Activated naive CD4-positive, alpha-beta T cell treated with anti-CD3 and anti-CD28 coated beads, Interleukin-2, amount 10 ng/mL, durations not matched to agents 7 days and 5 days (primary cell): ENCODE results near the gene ATOH7.
A peak's percentile ranks its signal among the peaks of the same experiment; 100 is the strongest.
"Not testable (repeated sequence)": the region's sequence is repeated elsewhere in the genome, so short reads cannot be mapped to it uniquely, and the experiment has no call there.

Experiments used
- CTCF ChIA-PET: fragments of 350-600 bp; sonication (Branson Sonifier 250); formaldehyde crosslinking; loops from one replicate; lab custom pipeline; 2021; ENCODE audit warnings: antibody characterized with exemption; lab: Charles Lee
- DNase-seq: peaks from one replicate; pipeline ENCODE4 v3.0.0-alpha.2; 2020
- H3K27ac Mint-ChIP-seq: one replicate; pipeline ENCODE4 v1.8.0; 2021; ENCODE audit warnings: mild to moderate bottlenecking, moderate library complexity, mixed read lengths
- H3K27me3 Mint-ChIP-seq: one replicate; pipeline ENCODE4 v1.8.0; 2021; ENCODE audit warnings: mild to moderate bottlenecking, mixed read lengths
- H3K36me3 Mint-ChIP-seq: one replicate; pipeline ENCODE4 v1.8.0; 2021; ENCODE audit warnings: mixed read lengths
- H3K4me1 Mint-ChIP-seq: one replicate; pipeline ENCODE4 v1.8.0; 2021; ENCODE audit warnings: mixed read lengths
- H3K4me3 Mint-ChIP-seq: one replicate; pipeline ENCODE4 v1.8.0; 2021; ENCODE audit warnings: mild to moderate bottlenecking, moderate library complexity, mixed read lengths
- H3K9me3 Mint-ChIP-seq: one replicate; pipeline ENCODE4 v1.8.0; 2021; ENCODE audit warnings: mixed read lengths

Gene ATOH7

DNA sequence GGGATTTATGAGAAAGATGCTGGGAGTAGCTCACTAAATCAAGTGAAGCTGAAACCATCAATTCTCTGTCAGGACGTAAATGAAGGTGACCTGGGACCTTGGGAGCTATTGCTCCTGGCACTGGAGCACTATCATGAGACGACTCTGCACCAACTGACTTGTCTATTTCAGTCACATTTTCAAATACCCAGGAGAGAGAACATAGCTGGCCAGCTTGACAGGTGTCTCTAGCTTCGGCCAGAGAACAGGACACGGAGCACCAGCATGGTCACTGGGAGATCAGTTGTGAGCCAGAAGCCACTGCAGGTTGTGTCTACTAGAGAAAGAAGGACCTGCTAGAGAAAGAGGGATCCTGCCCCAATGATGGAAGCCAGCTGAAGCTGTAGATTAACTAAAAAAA lies 17.4 kb upstream of the ATOH7 start:
- H3K36me3 Mint-ChIP-seq, result no peaks in the 10 kb centered on the region
- no peak overlapping the region for H3K27ac Mint-ChIP-seq
- no peaks in the 10 kb centered on the region for H3K9me3 Mint-ChIP-seq
- CTCF ChIA-PET, result interaction anchor here (1.0 kb wide), 1 partner anchor 37 kb away, joined by 6 read pairs; no protein-coding TSS in a partner anchor
- no peak for DNase-seq
- H3K4me3 Mint-ChIP-seq, result no peak overlapping the region
- H3K27me3 Mint-ChIP-seq, result peaks cover 4% of the 10 kb centered on the region
- peaks cover 4% of the 10 kb centered on the region for H3K4me1 Mint-ChIP-seq

DNA sequence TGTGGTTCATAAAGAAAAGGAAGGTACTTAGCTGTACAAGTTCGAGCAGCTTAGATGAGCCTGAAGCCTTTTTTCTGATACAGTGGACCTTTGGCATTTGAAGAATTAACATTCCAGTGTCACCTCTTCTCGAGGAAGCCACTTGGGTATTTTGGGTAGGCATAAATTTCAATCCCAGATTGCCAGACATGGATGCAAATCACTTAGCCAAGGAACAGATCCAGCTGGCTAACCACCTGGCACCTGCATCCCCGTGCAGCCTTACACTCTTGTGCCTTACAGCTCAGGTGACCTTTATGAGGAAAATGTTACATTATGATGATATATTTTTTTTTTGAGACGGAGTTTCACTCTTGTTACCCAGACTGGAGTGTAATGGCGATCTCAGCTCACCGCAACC lies 16.0 kb upstream of the ATOH7 start:
- Mint-ChIP-seq H3K27me3 (peaks cover 4% of the 10 kb centered on the region), H3K27ac (no peak overlapping the region), H3K4me3 (no peak overlapping the region), H3K4me1 (peaks cover 4% of the 10 kb centered on the region), H3K36me3 (no peaks in the 10 kb centered on the region), H3K9me3 (no peaks in the 10 kb centered on the region)
- CTCF ChIA-PET, result interaction anchor here (1.1 kb wide), 1 partner anchor 11 kb away, joined by 3 read pairs; no protein-coding TSS in a partner anchor
- DNase-seq, result no peak

DNA sequence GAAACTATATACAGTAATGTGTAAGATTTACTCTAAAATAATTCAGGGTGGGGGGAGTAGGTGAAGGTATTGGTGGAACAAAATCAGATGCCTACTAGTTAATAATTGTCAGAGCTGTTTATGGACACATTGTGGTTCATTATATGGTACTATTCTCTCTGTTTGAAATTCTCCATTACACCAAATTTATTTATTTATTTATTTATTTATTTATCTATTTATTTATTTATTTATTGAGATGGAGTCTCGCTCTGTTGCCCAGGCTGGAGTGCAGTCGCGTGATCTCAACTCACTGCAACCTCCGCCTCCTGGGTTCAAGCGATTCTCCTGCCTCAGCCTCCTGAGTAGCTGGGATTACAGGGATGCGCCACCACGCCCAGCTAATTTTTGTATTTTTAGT lies 14.5 kb upstream of the ATOH7 start:
- CTCF ChIA-PET, H3K9me3 Mint-ChIP-seq, H3K27me3 Mint-ChIP-seq, H3K36me3 Mint-ChIP-seq, DNase-seq, H3K27ac Mint-ChIP-seq, H3K4me3 Mint-ChIP-seq, H3K4me1 Mint-ChIP-seq: not testable (repeated sequence)

DNA sequence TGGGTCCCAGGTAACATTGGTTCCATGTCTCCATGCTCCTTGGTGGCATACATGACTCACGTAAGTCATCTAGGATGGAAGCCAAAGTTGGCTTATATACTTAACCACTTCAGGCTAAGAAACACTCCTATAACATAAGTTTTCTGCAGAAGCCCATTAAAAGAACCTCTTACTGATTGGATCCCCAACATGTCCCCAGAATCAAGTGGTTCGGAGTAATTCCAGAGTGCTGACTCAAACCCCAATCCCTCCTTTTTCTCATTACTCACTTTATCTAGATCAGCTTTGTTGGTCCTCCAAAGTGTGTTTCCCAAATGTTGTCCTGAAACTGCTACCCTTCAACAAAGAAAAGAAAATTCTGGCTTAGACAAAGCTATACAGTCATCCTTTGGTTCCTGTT lies 10.1 kb upstream of the ATOH7 start:
- no peaks in the 10 kb centered on the region for H3K9me3 Mint-ChIP-seq
- no peak overlapping the region for H3K4me3 Mint-ChIP-seq
- no peaks in the 10 kb centered on the region for H3K4me1 Mint-ChIP-seq
- no peak overlapping the region for H3K27ac Mint-ChIP-seq
- DNase-seq, result no peak
- H3K27me3 Mint-ChIP-seq, result peaks cover 8% of the 10 kb centered on the region
- CTCF ChIA-PET, result interaction anchor here (1.0 kb wide), 1 partner anchor 578 kb away, joined by 3 read pairs; no protein-coding TSS in a partner anchor
- H3K36me3 Mint-ChIP-seq, result no peaks in the 10 kb centered on the region

DNA sequence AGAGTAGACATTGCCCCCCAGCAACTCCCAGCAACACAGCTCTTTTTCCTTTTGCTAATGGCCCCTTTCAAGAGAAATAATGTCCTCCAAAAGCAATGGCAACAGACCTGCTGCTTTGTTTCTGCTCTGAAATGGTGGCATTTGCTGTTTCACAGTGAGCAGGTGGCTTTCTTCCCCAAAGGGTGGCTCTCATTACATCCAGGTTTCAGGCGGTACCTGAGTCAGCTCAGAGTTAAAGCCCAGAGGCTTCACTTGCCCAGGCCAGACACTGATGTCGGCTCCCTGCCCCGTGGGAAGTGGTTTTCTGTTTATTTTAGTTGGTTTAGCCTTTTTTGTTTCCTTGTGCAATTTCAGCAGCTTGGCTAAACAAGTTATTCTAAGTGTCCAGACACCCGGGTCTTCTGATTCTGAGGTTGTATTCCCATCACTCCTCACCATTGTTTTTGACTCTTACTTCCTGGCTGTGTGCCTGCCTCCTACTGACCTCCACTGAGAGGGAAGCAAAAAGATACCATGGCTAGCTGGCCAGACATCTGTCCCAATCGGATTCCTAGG lies 7.8 kb upstream of the ATOH7 start:
- H3K27ac Mint-ChIP-seq, result no peak overlapping the region
- H3K4me3 Mint-ChIP-seq, result no peak overlapping the region
- H3K4me1 Mint-ChIP-seq, result no peaks in the 10 kb centered on the region
- CTCF ChIA-PET, result interaction anchor here (1.0 kb wide), 1 partner anchor 19 kb away, joined by 3 read pairs; no protein-coding TSS in a partner anchor
- H3K27me3 Mint-ChIP-seq, result peaks cover 23% of the 10 kb centered on the region
- no peak for DNase-seq
- no peaks in the 10 kb centered on the region for H3K9me3 Mint-ChIP-seq
- no peaks in the 10 kb centered on the region for H3K36me3 Mint-ChIP-seq

DNA sequence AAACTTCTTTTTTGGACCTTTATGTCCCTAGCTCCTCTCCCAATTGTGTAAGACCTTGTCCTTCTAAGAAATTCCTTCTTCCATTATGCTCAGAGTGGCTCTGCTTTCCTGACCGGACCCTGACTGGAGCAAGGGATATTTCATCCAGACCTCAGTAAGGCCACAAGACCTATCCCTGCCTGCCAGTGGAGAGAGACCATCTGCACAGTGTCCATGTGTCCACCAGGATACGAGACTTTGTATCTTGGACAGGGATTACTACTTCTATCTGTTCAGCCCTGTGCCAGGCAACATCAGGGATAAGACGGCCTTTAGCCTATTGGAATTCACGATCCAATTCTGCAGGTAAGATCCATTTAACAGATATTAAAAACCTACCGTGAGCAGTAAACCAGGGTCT lies 7.2 kb upstream of the ATOH7 start:
- H3K4me3 Mint-ChIP-seq, result no peak overlapping the region
- no peaks in the 10 kb centered on the region for H3K4me1 Mint-ChIP-seq
- no peaks in the 10 kb centered on the region for H3K9me3 Mint-ChIP-seq
- CTCF ChIA-PET, result interaction anchor here (1.0 kb wide), 1 partner anchor 20 kb away, joined by 3 read pairs; no protein-coding TSS in a partner anchor
- no peak for DNase-seq
- H3K27ac Mint-ChIP-seq, result no peak overlapping the region
- no peaks in the 10 kb centered on the region for H3K36me3 Mint-ChIP-seq
- H3K27me3 Mint-ChIP-seq, result peaks cover 23% of the 10 kb centered on the region

DNA sequence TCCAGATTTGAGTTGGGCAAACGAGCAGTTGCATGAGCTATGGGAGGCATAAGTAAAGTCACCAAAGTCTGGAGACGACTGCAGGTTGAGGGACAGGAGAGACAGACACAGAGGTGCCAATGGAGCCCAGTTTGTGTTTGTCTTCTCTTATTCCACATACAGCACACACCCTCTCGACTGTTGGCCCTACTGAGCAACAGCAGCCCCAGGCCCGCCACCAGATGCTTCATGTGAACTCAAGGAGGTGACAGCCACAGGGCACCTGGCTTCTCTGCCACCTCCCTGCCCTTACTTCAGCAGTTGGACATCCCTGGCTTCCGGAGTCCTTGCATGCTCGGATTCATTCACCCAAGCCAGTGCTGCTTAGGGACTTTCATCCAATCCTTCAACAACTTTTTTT lies 6.5 kb upstream of the ATOH7 start:
- H3K27me3 Mint-ChIP-seq, result peaks cover 26% of the 10 kb centered on the region
- H3K36me3 Mint-ChIP-seq, result no peaks in the 10 kb centered on the region
- H3K27ac Mint-ChIP-seq, result no peak overlapping the region
- no peaks in the 10 kb centered on the region for H3K4me1 Mint-ChIP-seq
- H3K9me3 Mint-ChIP-seq, result no peaks in the 10 kb centered on the region
- no peak overlapping the region for H3K4me3 Mint-ChIP-seq
- CTCF ChIA-PET, result no interaction called here
- no peak for DNase-seq

DNA sequence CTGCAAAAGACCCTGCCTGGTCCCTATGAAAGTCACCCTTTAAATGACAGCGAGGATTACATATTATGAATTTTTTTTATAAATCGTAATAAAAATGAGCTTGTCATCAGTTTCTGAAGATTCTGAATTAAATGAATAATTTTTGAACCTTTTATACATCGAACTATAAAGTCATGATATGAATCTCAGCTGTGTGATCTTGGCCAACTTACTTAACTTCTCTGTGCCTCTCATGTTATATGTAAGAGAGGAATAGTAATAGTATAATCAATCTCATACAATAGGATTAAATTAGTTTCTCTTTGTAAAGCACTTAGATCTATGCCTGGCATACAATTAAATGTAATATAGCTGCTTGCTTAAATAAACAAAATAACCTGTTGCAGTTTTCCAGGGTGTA lies 5.3 kb upstream of the ATOH7 start:
- DNase-seq, result no peak
- H3K27me3 Mint-ChIP-seq, result peaks cover 30% of the 10 kb centered on the region
- CTCF ChIA-PET, result interaction anchor here (0.8 to 1.2 kb wide), 3 partner anchors 10 to 30 kb away, joined by 3 to 6 read pairs (median 3); no protein-coding TSS in a partner anchor
- no peaks in the 10 kb centered on the region for H3K36me3 Mint-ChIP-seq
- no peaks in the 10 kb centered on the region for H3K9me3 Mint-ChIP-seq
- no peak overlapping the region for H3K4me3 Mint-ChIP-seq
- H3K4me1 Mint-ChIP-seq, result no peaks in the 10 kb centered on the region
- H3K27ac Mint-ChIP-seq, result no peak overlapping the region

DNA sequence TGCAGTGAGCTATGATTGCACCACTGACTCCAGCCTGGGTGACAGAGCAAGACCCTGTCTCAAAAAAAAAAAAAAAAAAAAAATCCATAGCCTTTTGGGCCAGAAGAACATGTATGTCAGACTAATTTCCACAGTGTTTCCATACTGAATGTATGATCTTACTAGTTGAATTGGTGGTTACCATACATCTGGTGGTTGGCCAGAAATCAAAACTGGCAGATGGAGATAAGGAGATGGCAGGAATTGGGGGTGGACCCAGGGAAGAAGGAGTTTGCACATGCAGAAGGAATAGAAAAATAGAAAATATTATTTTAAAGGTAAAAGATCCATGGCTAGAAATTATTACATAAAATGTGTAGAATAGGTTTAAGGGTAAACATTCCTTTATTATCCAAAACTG lies 3.7 kb upstream of the ATOH7 start:
- CTCF ChIA-PET, result no interaction called here
- no peak for DNase-seq
- no peak overlapping the region for H3K4me3 Mint-ChIP-seq
- no peaks in the 10 kb centered on the region for H3K36me3 Mint-ChIP-seq
- peaks cover 41% of the 10 kb centered on the region for H3K27me3 Mint-ChIP-seq
- no peak overlapping the region for H3K27ac Mint-ChIP-seq
- H3K9me3 Mint-ChIP-seq, result no peaks in the 10 kb centered on the region
- peaks cover 7% of the 10 kb centered on the region for H3K4me1 Mint-ChIP-seq

DNA sequence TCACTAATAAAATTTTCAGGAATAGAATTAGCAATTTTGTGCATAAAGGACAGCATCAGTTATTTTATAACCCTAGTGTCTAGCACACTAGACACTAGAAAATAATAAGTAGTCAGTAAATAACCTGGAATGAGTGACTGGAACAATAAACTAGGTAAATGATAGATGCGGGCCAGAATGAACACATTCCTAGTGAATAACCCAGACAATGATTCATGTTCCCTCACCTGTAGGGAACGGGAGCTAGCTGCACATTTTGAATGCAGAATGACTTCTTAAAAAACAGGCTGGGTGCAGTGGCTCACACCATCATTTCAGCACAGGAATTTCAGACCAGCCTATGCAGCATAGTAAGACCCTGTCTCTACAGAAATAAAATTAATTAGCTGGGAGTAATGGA lies 3.2 kb upstream of the ATOH7 start:
- CTCF ChIA-PET, result no interaction called here
- DNase-seq, result no peak
- peaks cover 44% of the 10 kb centered on the region for H3K27me3 Mint-ChIP-seq

DNA sequence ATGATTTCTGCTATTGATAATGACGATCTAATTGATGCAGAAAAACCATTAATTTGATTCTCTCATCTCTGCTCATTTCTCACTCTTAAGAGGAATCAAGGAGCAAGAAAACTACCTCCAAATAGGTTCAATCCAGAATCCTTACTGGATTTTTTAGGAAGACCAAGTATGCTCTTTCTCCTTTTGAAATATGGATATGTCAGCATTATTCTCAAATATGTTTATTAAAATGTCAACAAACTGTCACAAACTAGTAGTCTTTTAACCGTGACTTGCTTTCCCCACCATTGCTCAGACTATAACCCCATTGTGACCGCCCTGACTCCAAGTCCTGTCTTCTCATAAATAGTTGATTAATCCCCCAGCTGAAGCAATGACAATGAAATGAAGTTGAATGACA lies 1.1 kb upstream of the ATOH7 start:
- Mint-ChIP-seq H3K4me3 (no peak overlapping the region), H3K36me3 (no peaks in the 10 kb centered on the region), H3K9me3 (no peaks in the 10 kb centered on the region), H3K27me3 (peaks cover 49% of the 10 kb centered on the region), H3K27ac (no peak overlapping the region), H3K4me1 (peaks cover 7% of the 10 kb centered on the region)
- DNase-seq, result no peak
- CTCF ChIA-PET, result no interaction called here

More for the DNA sequence above, 3.2 kb upstream of the ATOH7 start:
- H3K4me1 Mint-ChIP-seq, result peaks cover 7% of the 10 kb centered on the region
- no peak overlapping the region for H3K4me3 Mint-ChIP-seq
- H3K36me3 Mint-ChIP-seq, result no peaks in the 10 kb centered on the region
- H3K9me3 Mint-ChIP-seq, result no peaks in the 10 kb centered on the region
- no peak overlapping the region for H3K27ac Mint-ChIP-seq

DNA sequence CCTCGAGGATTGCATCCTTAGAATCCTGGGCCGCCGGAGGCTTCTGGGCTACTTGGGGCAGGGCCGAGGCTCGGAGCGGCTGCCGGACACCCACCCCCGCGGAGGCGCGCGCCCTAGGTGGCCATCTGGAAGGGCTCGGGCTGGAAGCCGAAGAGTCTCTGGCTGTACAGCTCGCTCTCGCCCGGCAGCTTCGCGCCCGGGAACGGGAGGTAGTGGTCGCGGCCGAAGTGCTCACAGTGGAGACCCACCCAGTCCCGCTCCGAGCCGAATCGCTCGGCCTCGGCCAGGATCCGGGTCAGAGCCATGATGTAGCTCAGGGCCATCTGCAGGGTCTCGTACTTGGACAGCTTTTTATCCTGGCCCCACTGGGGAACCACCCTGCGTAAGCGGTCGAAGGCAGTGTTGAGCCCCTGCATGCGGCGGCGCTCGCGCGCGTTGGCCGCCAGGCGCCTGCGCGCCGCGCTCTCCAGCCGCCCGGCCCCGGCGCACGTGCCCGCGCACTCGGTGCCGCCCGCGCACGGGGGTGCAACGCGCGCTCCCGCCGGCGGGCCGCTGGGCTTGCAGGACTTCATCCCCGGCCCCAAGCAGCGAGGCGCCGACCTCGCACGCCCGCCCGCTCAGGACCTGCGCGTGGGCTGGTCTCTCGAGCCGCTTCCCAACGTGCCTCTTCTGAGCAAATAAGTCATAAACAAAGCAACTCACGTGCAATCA lies 652 bp downstream of the ATOH7 start:
- no peaks in the 10 kb centered on the region for H3K36me3 Mint-ChIP-seq
- peaks cover 51% of the 10 kb centered on the region for H3K27me3 Mint-ChIP-seq
- no peak overlapping the region for H3K27ac Mint-ChIP-seq
- CTCF ChIA-PET, result interaction anchor here (0.6 to 1.0 kb wide), 3 partner anchors 15 to 145 kb away, joined by 3 to 4 read pairs (median 3); no protein-coding TSS in a partner anchor
- H3K4me1 Mint-ChIP-seq, result peaks cover 7% of the 10 kb centered on the region
- peak; percentile 46 for DNase-seq
- peak overlapping the region; percentile 53 for H3K4me3 Mint-ChIP-seq
- no peaks in the 10 kb centered on the region for H3K9me3 Mint-ChIP-seq

DNA sequence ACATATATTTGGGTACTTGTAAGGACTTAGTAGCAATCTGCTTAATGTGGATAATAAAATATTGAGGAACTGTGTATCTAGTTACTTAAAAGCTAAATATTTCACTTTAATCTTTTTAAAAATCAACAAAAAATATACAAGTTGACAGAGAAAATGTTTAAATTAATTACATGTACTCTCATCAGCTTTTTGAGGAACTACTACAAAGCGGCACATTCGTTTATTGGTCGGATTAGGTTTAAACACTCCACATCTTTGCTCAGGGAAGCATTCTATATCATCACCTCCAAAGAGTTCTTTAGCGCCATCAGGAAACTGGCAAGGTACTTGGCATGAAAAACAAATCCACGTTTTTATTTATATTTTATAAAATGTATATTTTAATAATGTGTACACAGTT lies 1.6 kb downstream of the ATOH7 start:
- DNase-seq, result no peak
- Mint-ChIP-seq H3K4me3 (no peak overlapping the region), H3K27ac (no peak overlapping the region), H3K4me1 (peaks cover 7% of the 10 kb centered on the region), H3K27me3 (peaks cover 44% of the 10 kb centered on the region), H3K9me3 (no peaks in the 10 kb centered on the region), H3K36me3 (no peaks in the 10 kb centered on the region)
- CTCF ChIA-PET, result interaction anchor here (0.7 to 1.0 kb wide), 3 partner anchors 14 to 118 kb away, joined by 3 to 4 read pairs (median 4); no protein-coding TSS in a partner anchor

DNA sequence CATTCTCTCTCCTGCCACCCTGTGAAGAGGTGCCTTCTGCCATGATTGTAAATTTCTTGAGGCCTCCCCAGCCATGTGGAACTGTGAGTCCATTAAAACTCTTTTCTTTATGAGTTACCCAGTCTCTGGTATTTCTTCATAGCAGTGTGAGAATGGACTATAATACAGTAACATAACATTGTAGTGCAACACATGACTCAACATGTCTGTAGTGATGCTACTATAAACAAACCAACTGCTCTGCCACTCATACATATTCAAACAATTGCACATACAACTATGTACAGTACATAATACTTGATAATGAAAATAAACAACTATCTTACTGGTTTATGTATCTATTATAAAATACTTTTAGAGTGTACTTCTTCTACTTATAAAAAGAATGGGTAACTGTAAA lies 7.1 kb downstream of the ATOH7 start:
- CTCF ChIA-PET, result no interaction called here
- H3K27me3 Mint-ChIP-seq, result peaks cover 19% of the 10 kb centered on the region

More for the DNA sequence above, 7.1 kb downstream of the ATOH7 start:
- DNase-seq, result no peak
- H3K27ac Mint-ChIP-seq, result no peak overlapping the region
- no peak overlapping the region for H3K4me3 Mint-ChIP-seq
- H3K36me3 Mint-ChIP-seq, result no peaks in the 10 kb centered on the region
- H3K4me1 Mint-ChIP-seq, result no peaks in the 10 kb centered on the region
- no peaks in the 10 kb centered on the region for H3K9me3 Mint-ChIP-seq
